ENCODE results near the gene PRKCE. TPM values are rescaled to one million over a fixed set of nuclear protein-coding genes. Genes with fewer than 3 reads are reported as not detected.

Gene PRKCE
- polyA plus RNA-seq, 1 of the 3 experiments (the other 2 are of a cell fraction): 16.3 TPM

DNA sequence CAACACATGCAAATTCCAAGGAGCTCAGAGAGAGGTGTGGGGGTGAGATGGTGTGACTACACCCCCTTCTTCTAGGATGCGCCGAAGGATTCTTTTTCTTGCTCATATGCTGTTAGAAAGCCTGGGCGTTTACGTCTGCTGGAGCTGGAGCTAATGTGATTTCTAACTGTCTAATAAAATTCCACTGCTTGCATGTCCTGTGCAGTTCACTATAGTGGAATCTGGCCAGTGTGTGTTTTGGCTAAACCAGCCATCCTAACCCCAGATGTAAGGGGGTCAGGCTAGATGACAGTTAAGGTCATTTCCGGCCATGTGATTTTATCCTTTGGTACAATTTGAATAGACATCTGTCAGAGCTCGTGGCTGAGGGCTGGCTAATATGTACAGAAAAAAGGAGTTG, 194.1 kb downstream of the PRKCE start (continued):
- TF ChIP-seq, protein P1, sequence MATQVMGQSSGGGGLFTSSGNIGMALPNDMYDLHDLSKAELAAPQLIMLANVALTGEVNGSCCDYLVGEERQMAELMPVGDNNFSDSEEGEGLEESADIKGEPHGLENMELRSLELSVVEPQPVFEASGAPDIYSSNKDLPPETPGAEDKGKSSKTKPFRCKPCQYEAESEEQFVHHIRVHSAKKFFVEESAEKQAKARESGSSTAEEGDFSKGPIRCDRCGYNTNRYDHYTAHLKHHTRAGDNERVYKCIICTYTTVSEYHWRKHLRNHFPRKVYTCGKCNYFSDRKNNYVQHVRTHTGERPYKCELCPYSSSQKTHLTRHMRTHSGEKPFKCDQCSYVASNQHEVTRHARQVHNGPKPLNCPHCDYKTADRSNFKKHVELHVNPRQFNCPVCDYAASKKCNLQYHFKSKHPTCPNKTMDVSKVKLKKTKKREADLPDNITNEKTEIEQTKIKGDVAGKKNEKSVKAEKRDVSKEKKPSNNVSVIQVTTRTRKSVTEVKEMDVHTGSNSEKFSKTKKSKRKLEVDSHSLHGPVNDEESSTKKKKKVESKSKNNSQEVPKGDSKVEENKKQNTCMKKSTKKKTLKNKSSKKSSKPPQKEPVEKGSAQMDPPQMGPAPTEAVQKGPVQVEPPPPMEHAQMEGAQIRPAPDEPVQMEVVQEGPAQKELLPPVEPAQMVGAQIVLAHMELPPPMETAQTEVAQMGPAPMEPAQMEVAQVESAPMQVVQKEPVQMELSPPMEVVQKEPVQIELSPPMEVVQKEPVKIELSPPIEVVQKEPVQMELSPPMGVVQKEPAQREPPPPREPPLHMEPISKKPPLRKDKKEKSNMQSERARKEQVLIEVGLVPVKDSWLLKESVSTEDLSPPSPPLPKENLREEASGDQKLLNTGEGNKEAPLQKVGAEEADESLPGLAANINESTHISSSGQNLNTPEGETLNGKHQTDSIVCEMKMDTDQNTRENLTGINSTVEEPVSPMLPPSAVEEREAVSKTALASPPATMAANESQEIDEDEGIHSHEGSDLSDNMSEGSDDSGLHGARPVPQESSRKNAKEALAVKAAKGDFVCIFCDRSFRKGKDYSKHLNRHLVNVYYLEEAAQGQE (IDR thresholded peaks at IDR 0.05; ENCODE audit: low read depth, low read length): no peak
- TF ChIP-seq RXRA (IDR thresholded peaks at IDR 0.05; ENCODE audit: borderline replicate concordance, low read depth) (no peak), MEF2A (IDR thresholded peaks at IDR 0.05; ENCODE audit: borderline replicate concordance, low read depth) (no peak), NFIC (IDR thresholded peaks at IDR 0.05; ENCODE audit: borderline replicate concordance) (no peak), CHD2 (IDR thresholded peaks at IDR 0.05; ENCODE audit: low read length, partially characterized antibody) (peak; percentile 13)

DNA sequence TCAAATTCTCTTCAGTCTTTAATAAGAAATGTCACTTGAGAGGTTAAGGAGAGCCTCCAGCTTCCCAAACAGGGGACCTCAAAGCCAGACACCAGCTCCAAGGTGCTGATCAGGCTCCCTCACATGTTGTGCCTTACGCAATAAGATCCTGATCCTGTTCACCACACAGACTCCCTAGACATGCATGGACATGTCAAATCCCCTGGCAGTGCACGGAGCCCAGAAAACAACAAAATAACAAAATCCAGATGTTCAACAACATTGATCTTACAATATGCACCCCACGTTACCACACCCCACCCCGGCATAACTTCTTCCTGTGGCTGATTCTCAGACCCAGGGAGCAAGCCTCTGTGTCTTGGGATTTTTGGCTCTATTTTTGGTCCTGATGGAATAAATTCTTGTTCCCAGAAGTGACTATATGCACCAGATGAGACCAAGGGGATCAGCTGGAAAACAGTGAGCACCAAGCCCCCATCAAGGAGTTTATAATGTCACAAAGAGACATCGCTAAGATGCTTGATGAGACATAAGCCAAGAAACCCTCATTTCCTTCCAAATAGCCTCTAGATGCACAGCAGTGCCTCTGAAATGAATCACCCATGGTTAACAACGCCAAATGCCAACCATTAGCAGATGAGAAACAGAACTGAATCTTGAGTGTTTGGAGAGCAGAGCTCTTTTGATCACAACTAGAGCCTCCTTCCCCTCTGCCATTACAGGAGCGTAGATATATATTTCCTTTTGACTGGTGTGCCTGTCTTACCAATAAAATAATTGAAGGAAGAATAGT, 198.2 kb downstream of the PRKCE start:
- ChIA-PET POLR2A (no interaction called here), CTCF (interaction anchor here (0.6 to 2.7 kb wide), 8 partner anchors 8 to 70 kb away, joined by 3 to 10 read pairs (median 3); no protein-coding TSS in a partner anchor)
- H3F3A ChIP-seq (replicated peaks; ENCODE audit: insufficient read depth): peaks cover 12% of the 10 kb centered on the region
- H3K27me3 ChIP-seq (ENCODE audit: insufficient read depth): no peaks in the 10 kb centered on the region
- H3K36me3 ChIP-seq (replicated peaks in 1 of 2; ENCODE audit: control insufficient read depth in 1 of 2, insufficient read depth in 2 of 2, low read length in 1 of 2): no peaks in the 10 kb centered on the region
- H3K4me2 ChIP-seq: peak overlapping the region; percentile 18; the same call in 1 of the 2 replicates
- peaks cover 11 to 36% of the 10 kb centered on the region in 2 experiments; a peak in 3 of 4 replicates for H3K4me1 ChIP-seq (ENCODE audit: control insufficient read depth in 1 of 2, insufficient read depth in 2 of 2, low read depth in 1 of 2, low read length in 1 of 2)
- no peak overlapping the region for H3K9ac ChIP-seq
- no peaks in the 10 kb centered on the region for H3K9me3 ChIP-seq
- no peaks in the 10 kb centered on the region for H3K79me2 ChIP-seq (ENCODE audit: insufficient read depth)
- H2AFZ ChIP-seq (ENCODE audit: low read depth): no peak overlapping the region
- 64% methylated on average over 7 of the region's 7 CpGs for WGBS (ENCODE audit: low lambda C conversion rate)
- peak overlapping the region; percentile 51 to 77 for H3K27ac ChIP-seq (ENCODE audit: low read depth in 2 of 2, low read length in 1 of 2)
- H3K9me2 ChIP-seq: no peaks in the 10 kb centered on the region
- DNase-seq: no peak
- H3K4me3 ChIP-seq (ENCODE audit: low read depth in 2 of 2, low read length in 1 of 2): no peak overlapping the region
- no peaks in the 10 kb centered on the region for H4K20me1 ChIP-seq (ENCODE audit: insufficient read depth)
- TF ChIP-seq RAD21 (IDR thresholded peaks at IDR 0.05; ENCODE audit: low read length) (no peak), SMC3 (IDR thresholded peaks at IDR 0.05; ENCODE audit: low read depth, low read length) (no peak), NRF1 (IDR thresholded peaks at IDR 0.05; ENCODE audit: low read depth, low read length) (no peak), RFX5 (IDR thresholded peaks at IDR 0.05; ENCODE audit: low read length) (no peak), SIN3A (IDR thresholded peaks at IDR 0.05; ENCODE audit: borderline replicate concordance, low read depth, low read length) (no peak), MXI1 (IDR thresholded peaks at IDR 0.05; ENCODE audit: low read depth, low read length) (no peak), YY1 (IDR thresholded peaks at IDR 0.05; ENCODE audit: low read depth) (no peak), TAF1 (IDR thresholded peaks at IDR 0.05; ENCODE audit: borderline replicate concordance, low read depth, low read length) (no peak), JUND (IDR thresholded peaks at IDR 0.05) (peak; percentile 83), FOSL2 (IDR thresholded peaks at IDR 0.05; ENCODE audit: borderline replicate concordance, low read depth) (peak; percentile 88), RXRA (IDR thresholded peaks at IDR 0.05; ENCODE audit: borderline replicate concordance, low read depth) (no peak)
- TF ChIP-seq, protein P2, sequence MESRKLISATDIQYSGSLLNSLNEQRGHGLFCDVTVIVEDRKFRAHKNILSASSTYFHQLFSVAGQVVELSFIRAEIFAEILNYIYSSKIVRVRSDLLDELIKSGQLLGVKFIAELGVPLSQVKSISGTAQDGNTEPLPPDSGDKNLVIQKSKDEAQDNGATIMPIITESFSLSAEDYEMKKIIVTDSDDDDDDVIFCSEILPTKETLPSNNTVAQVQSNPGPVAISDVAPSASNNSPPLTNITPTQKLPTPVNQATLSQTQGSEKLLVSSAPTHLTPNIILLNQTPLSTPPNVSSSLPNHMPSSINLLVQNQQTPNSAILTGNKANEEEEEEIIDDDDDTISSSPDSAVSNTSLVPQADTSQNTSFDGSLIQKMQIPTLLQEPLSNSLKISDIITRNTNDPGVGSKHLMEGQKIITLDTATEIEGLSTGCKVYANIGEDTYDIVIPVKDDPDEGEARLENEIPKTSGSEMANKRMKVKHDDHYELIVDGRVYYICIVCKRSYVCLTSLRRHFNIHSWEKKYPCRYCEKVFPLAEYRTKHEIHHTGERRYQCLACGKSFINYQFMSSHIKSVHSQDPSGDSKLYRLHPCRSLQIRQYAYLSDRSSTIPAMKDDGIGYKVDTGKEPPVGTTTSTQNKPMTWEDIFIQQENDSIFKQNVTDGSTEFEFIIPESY (IDR thresholded peaks at IDR 0.05; ENCODE audit: borderline replicate concordance, low read depth): no peak
- TF ChIP-seq, protein P3, sequence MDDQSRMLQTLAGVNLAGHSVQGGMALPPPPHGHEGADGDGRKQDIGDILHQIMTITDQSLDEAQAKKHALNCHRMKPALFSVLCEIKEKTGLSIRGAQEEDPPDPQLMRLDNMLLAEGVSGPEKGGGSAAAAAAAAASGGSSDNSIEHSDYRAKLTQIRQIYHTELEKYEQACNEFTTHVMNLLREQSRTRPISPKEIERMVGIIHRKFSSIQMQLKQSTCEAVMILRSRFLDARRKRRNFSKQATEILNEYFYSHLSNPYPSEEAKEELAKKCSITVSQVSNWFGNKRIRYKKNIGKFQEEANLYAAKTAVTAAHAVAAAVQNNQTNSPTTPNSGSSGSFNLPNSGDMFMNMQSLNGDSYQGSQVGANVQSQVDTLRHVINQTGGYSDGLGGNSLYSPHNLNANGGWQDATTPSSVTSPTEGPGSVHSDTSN (IDR thresholded peaks at IDR 0.05): peak; percentile 86
- TF ChIP-seq, protein P4, sequence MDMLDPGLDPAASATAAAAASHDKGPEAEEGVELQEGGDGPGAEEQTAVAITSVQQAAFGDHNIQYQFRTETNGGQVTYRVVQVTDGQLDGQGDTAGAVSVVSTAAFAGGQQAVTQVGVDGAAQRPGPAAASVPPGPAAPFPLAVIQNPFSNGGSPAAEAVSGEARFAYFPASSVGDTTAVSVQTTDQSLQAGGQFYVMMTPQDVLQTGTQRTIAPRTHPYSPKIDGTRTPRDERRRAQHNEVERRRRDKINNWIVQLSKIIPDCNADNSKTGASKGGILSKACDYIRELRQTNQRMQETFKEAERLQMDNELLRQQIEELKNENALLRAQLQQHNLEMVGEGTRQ (IDR thresholded peaks at IDR 0.05; ENCODE audit: borderline replicate concordance, low read depth, low read length): no peak
- TF ChIP-seq, protein P5, sequence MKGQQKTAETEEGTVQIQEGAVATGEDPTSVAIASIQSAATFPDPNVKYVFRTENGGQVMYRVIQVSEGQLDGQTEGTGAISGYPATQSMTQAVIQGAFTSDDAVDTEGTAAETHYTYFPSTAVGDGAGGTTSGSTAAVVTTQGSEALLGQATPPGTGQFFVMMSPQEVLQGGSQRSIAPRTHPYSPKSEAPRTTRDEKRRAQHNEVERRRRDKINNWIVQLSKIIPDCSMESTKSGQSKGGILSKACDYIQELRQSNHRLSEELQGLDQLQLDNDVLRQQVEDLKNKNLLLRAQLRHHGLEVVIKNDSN (IDR thresholded peaks at IDR 0.05; ENCODE audit: borderline replicate concordance, low read depth): no peak
- TF ChIP-seq, protein P6, sequence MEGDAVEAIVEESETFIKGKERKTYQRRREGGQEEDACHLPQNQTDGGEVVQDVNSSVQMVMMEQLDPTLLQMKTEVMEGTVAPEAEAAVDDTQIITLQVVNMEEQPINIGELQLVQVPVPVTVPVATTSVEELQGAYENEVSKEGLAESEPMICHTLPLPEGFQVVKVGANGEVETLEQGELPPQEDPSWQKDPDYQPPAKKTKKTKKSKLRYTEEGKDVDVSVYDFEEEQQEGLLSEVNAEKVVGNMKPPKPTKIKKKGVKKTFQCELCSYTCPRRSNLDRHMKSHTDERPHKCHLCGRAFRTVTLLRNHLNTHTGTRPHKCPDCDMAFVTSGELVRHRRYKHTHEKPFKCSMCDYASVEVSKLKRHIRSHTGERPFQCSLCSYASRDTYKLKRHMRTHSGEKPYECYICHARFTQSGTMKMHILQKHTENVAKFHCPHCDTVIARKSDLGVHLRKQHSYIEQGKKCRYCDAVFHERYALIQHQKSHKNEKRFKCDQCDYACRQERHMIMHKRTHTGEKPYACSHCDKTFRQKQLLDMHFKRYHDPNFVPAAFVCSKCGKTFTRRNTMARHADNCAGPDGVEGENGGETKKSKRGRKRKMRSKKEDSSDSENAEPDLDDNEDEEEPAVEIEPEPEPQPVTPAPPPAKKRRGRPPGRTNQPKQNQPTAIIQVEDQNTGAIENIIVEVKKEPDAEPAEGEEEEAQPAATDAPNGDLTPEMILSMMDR (IDR thresholded peaks at IDR 0.05): no peak

All from SK-N-SH (cell line).